Neural progenitor cell (in vitro differentiated cells): ENCODE results near the gene GAS2L1. TPM values are rescaled to one million over a fixed set of nuclear protein-coding genes. Genes with fewer than 3 reads are reported as not detected.

Source experiments
- DNase-seq: peaks from one replicate; pipeline ENCODE4 v3.0.0-alpha.2; 2016; ENCODE audit warnings: low spot score
- H2AFZ ChIP-seq: fragments of 200-600 bp; sonication (generic); replicated peaks from 2 replicates; pipeline ENCODE4 v1.6.1; 2016; ENCODE audit warnings: antibody characterized with exemption
- H3F3A ChIP-seq: fragments of 200-600 bp; sonication (generic); 2 replicates; pipeline ENCODE4 v1.6.1; 2016; ENCODE audit warnings: antibody characterized with exemption, low read depth
- H3K27ac ChIP-seq: fragments of 200-600 bp; sonication (generic); 2 replicates; pipeline ENCODE4 v1.5.1; 2016; ENCODE audit warnings: mild to moderate bottlenecking
- H3K27me3 ChIP-seq: fragments of 200-600 bp; sonication (generic); 2 replicates; pipeline ENCODE4 v1.6.1; 2016; ENCODE audit warnings: mild to moderate bottlenecking, moderate library complexity
- H3K36me3 ChIP-seq: fragments of 200-600 bp; sonication (generic); 2 replicates; pipeline ENCODE4 v1.5.1; 2016
- H3K4me1 ChIP-seq: fragments of 200-600 bp; sonication (generic); 2 replicates; pipeline ENCODE4 v1.6.1; 2016; ENCODE audit warnings: mixed run types
- H3K4me2 ChIP-seq: fragments of 200-600 bp; sonication (generic); 2 replicates; pipeline ENCODE4 v1.6.1; 2016
- H3K4me3 ChIP-seq: fragments of 200-600 bp; sonication (generic); 2 replicates; pipeline ENCODE4 v1.5.1; 2016
- H3K79me2 ChIP-seq: fragments of 200-600 bp; sonication (generic); 2 replicates; pipeline ENCODE4 v1.6.1; 2016; ENCODE audit warnings: low read depth
- H3K9ac ChIP-seq: fragments of 200-600 bp; sonication (generic); 2 replicates; pipeline ENCODE4 v1.6.1; 2016
- H3K9me3 ChIP-seq: fragments of 200-600 bp; sonication (generic); 2 replicates; pipeline ENCODE4 v1.5.1; 2016; ENCODE audit warnings: low read depth
- H4K20me1 ChIP-seq: fragments of 200-600 bp; sonication (generic); 2 replicates; pipeline ENCODE4 v1.6.1; 2016; ENCODE audit warnings: low read depth
- H3K27ac Mint-ChIP-seq: 3 replicates; pipeline ENCODE4 v1.8.0; 2021; ENCODE audit warnings: mixed read lengths
- H3K27me3 Mint-ChIP-seq: 2 replicates; pipeline ENCODE4 v1.8.0; 2022; ENCODE audit warnings: low read depth, mild to moderate bottlenecking, inconsistent platforms, moderate library complexity, mixed read lengths; ENCODE audit not compliant: insufficient read depth
- H3K36me3 Mint-ChIP-seq: 3 replicates; pipeline ENCODE4 v1.8.0; 2021; ENCODE audit warnings: mixed read lengths
- H3K4me1 Mint-ChIP-seq: 3 replicates; pipeline ENCODE4 v1.8.0; 2021; ENCODE audit warnings: mixed read lengths
- H3K4me3 Mint-ChIP-seq: 3 replicates; pipeline ENCODE4 v1.8.0; 2021; ENCODE audit warnings: mild to moderate bottlenecking, moderate library complexity, mixed read lengths
- H3K9me3 Mint-ChIP-seq: 3 replicates; pipeline ENCODE4 v1.8.0; 2020; ENCODE audit warnings: mixed read lengths
- EZH2 ChIP-seq: fragments of 200-600 bp; sonication (generic); IDR thresholded peaks from 2 replicates; pipeline ENCODE4 v1.6.1; 2017; ENCODE audit warnings: antibody characterized with exemption, mild to moderate bottlenecking, moderate library complexity
- EZH2phosphoT487 ChIP-seq: fragments of 200-600 bp; sonication (generic); IDR thresholded peaks from 2 replicates; pipeline ENCODE4 v1.6.1; 2017; ENCODE audit warnings: antibody characterized with exemption
- total RNA-seq: library from RNA; depleted of rRNA; stranded (reverse); fragments of >200 nt; gene quantifications from 2 replicates; pipeline ENCODE4 v1.2.3, GENCODE V29; 2015; ENCODE audit warnings: low replicate concordance
- TF ChIP-seq, protein P1 (sequence below): fragments of 200-600 bp; sonication (generic); IDR thresholded peaks from 2 replicates; pipeline ENCODE4 v1.5.1; 2017; ENCODE audit warnings: antibody characterized with exemption, mild to moderate bottlenecking

The GAS2L1 gene
- total RNA-seq, 1 donor from 2014 or later, result 0.95 TPM

DNA sequence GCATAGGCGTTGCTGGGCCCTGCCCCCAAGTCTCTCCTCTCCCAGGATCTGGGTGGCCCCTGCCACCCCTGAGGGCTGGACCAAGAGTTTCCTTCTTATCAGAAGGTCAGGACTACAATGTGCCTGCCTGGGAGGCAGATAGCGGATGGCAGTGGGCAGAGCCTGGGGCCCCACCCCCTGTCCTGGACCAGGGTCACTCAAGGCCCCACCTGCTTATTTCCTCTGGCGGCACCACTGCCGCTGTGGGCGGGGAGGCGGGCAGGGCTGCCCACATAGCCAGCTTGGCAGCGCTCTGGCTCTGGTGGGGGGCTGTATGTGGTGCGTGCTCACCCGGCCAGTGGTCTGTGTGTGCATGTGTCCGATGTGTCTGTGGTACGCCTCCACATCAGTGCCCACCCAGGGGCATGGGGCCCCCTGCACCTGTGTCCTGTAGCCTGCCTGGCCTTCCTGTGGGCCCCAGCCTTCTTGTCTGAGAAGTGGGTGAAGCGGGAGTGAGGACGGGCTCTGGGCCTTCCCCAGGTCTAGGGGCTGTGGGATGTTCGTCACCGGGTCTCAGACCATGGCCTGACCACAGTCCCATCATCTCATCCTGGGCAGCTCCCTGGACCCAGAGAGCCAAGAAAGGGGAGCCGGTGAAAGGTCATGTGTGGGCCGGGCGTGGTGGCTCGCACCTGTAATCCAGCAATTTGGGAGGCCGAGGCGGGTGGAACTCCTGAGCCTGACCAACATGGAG, 3.0 kb downstream of the GAS2L1 start:
- TF ChIP-seq EZH2phosphoT487 (no peak), EZH2 (no peak)
- TF ChIP-seq, protein P1, sequence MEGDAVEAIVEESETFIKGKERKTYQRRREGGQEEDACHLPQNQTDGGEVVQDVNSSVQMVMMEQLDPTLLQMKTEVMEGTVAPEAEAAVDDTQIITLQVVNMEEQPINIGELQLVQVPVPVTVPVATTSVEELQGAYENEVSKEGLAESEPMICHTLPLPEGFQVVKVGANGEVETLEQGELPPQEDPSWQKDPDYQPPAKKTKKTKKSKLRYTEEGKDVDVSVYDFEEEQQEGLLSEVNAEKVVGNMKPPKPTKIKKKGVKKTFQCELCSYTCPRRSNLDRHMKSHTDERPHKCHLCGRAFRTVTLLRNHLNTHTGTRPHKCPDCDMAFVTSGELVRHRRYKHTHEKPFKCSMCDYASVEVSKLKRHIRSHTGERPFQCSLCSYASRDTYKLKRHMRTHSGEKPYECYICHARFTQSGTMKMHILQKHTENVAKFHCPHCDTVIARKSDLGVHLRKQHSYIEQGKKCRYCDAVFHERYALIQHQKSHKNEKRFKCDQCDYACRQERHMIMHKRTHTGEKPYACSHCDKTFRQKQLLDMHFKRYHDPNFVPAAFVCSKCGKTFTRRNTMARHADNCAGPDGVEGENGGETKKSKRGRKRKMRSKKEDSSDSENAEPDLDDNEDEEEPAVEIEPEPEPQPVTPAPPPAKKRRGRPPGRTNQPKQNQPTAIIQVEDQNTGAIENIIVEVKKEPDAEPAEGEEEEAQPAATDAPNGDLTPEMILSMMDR, result no peak
- Histone ChIP-seq H3K9ac (no peak overlapping the region), H3K36me3 (no peaks in the 10 kb centered on the region), H2AFZ (no peak overlapping the region), H3K79me2 (no peaks in the 10 kb centered on the region), H3K4me3 (no peak overlapping the region), H3K27me3 (peaks cover 39% of the 10 kb centered on the region), H4K20me1 (peaks cover 27% of the 10 kb centered on the region), H3K4me1 (peaks cover 19% of the 10 kb centered on the region), H3K4me2 (no peak overlapping the region), H3F3A (peaks cover 25% of the 10 kb centered on the region), H3K27ac (no peak overlapping the region), H3K9me3 (no peaks in the 10 kb centered on the region)
- no peaks in the 10 kb centered on the region for H3K36me3 Mint-ChIP-seq
- peak overlapping the region; percentile 43 for H3K4me3 Mint-ChIP-seq
- H3K4me1 Mint-ChIP-seq, result peaks cover 51% of the 10 kb centered on the region
- no peak for DNase-seq
- peaks cover 3% of the 10 kb centered on the region for H3K9me3 Mint-ChIP-seq
- peaks cover 25% of the 10 kb centered on the region for H3K27me3 Mint-ChIP-seq
- no peak overlapping the region for H3K27ac Mint-ChIP-seq

DNA sequence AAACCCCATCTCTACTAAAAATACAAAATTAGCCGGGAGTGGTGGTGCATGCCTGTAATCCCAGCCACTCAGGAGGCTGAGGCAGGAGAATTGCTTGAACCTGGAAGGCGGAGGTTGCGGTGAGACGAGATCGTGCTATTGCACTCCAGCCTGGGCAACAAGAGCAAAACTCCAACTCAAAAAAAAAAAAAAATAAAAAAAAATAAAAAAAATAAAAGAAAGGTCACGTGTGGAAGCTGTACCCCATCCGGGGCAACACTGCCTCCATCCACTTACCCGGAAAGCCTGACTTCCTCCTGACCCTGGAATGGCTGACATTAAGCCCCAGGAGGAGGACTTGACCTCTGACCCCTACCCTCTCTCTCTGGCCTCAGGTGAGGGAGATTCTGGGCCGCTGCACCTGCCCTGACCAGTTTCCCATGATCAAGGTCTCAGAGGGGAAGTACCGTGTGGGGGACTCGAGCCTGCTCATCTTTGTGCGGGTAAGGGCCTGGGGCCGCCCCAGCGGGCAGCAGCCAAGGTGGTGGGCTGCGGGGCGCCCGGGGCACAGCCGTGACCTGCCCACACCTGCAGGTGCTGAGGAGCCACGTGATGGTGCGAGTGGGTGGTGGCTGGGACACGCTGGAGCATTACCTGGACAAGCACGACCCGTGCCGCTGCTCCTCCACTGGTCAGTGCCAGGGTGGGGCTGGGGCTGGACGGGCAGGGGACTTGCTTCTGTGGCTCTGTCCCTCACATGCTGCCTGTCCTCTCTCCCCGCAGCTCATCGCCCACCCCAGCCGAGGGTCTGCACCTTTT, 3.8 kb downstream of the GAS2L1 start:
- no peaks in the 10 kb centered on the region for H3K9me3 ChIP-seq
- peaks cover 31% of the 10 kb centered on the region for H4K20me1 ChIP-seq
- H3K27ac ChIP-seq, result no peak overlapping the region
- H3K79me2 ChIP-seq, result no peaks in the 10 kb centered on the region
- peaks cover 25% of the 10 kb centered on the region for H3F3A ChIP-seq
- H3K36me3 ChIP-seq, result no peaks in the 10 kb centered on the region
- H3K4me3 ChIP-seq, result no peak overlapping the region
- peak overlapping the region; percentile 6 for H3K4me2 ChIP-seq
- no peaks in the 10 kb centered on the region for H3K36me3 Mint-ChIP-seq
- H3K27me3 ChIP-seq, result peaks cover 47% of the 10 kb centered on the region
- H3K4me3 Mint-ChIP-seq, result peak overlapping the region; percentile 43
- no peak overlapping the region for H2AFZ ChIP-seq
- H3K27me3 Mint-ChIP-seq, result peaks cover 25% of the 10 kb centered on the region
- TF ChIP-seq, protein P1, result no peak
- TF ChIP-seq EZH2phosphoT487 (no peak), EZH2 (no peak)
- no peak overlapping the region for H3K9ac ChIP-seq
- DNase-seq, result no peak
- peaks cover 49% of the 10 kb centered on the region for H3K4me1 Mint-ChIP-seq
- H3K9me3 Mint-ChIP-seq, result peaks cover 3% of the 10 kb centered on the region
- no peak overlapping the region for H3K27ac Mint-ChIP-seq
- peaks cover 24% of the 10 kb centered on the region for H3K4me1 ChIP-seq

DNA sequence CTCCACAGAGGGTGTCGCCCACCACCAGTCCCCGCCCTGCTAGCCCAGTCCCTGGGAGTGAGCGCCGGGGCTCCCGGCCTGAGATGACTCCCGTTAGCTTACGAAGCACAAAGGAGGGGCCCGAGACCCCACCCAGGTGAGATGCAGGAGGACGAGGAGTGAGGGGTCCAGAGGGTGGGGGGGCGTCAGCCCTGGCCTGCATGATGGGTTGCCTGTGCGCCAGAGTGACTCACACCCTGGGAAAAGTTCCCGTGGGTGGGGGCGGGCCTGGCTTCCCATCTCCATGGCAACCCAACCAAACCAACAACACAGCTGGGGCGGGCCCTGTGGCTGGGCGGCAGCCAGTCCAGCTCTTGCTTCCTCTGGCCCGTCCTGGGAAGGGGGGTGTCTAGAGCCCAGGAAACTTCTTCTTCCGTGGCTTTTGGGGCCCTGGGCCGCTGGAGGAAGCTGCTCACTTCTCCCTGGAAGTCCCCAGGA, 4.5 kb downstream of the GAS2L1 start:
- no peaks in the 10 kb centered on the region for H3K79me2 ChIP-seq
- Mint-ChIP-seq H3K36me3 (no peaks in the 10 kb centered on the region), H3K4me3 (peak overlapping the region; percentile 48), H3K27me3 (peaks cover 22% of the 10 kb centered on the region), H3K27ac (peak overlapping the region; percentile 78), H3K4me1 (peaks cover 45% of the 10 kb centered on the region), H3K9me3 (peaks cover 3% of the 10 kb centered on the region)
- TF ChIP-seq EZH2phosphoT487 (no peak), EZH2 (no peak)
- TF ChIP-seq, protein P1, result no peak
- H3K27ac ChIP-seq, result no peak overlapping the region
- no peaks in the 10 kb centered on the region for H3K36me3 ChIP-seq
- peaks cover 31% of the 10 kb centered on the region for H4K20me1 ChIP-seq
- peaks cover 18% of the 10 kb centered on the region for H3K4me1 ChIP-seq
- no peak overlapping the region for H3K9ac ChIP-seq
- H3K9me3 ChIP-seq, result no peaks in the 10 kb centered on the region
- H3F3A ChIP-seq, result peaks cover 20% of the 10 kb centered on the region
- DNase-seq, result peak; percentile 83
- peak overlapping the region; percentile 6 for H3K4me2 ChIP-seq
- H3K4me3 ChIP-seq, result no peak overlapping the region
- peaks cover 53% of the 10 kb centered on the region for H3K27me3 ChIP-seq
- H2AFZ ChIP-seq, result no peak overlapping the region
